Endodermal cell (in vitro differentiated cells): ENCODE results near the gene BNC1. TPM values are rescaled to one million over a fixed set of nuclear protein-coding genes. Genes with fewer than 3 reads are reported as not detected.
"Not testable (repeated sequence)": the region's sequence is repeated elsewhere in the genome, so short reads cannot be mapped to it uniquely, and the experiment has no call there.

Source experiments
- DNase-seq: peaks from one replicate; pipeline ENCODE4 v3.0.0-alpha.2; 2017
- H3K27ac ChIP-seq: 2 replicates; pipeline ENCODE4 v1.5.1; 2013; ENCODE audit warnings: mild to moderate bottlenecking, low read depth, low read length, moderate library complexity
- H3K27me3 ChIP-seq: 2 replicates; pipeline ENCODE4 v1.6.1; 2013; ENCODE audit warnings: mild to moderate bottlenecking, low read length, moderate library complexity; ENCODE audit not compliant: insufficient read depth, control insufficient read depth, poor library complexity, severe bottlenecking
- H3K36me3 ChIP-seq: 2 replicates; pipeline ENCODE4 v1.7.0; 2013; ENCODE audit warnings: mild to moderate bottlenecking, low read length, moderate library complexity; ENCODE audit not compliant: control insufficient read depth, insufficient read depth
- H3K4me1 ChIP-seq: one replicate; pipeline ENCODE4 v1.7.0; 2013; ENCODE audit warnings: low read length; ENCODE audit not compliant: control insufficient read depth, insufficient read depth
- H3K4me3 ChIP-seq: 2 replicates; pipeline ENCODE4 v1.5.1; 2013; ENCODE audit warnings: mild to moderate bottlenecking, low read length, moderate library complexity
- H3K9ac ChIP-seq: 2 replicates; pipeline ENCODE4 v1.6.1; 2013; ENCODE audit warnings: mild to moderate bottlenecking, low read length, moderate library complexity; ENCODE audit not compliant: poor library complexity, severe bottlenecking; ENCODE audit errors: extremely low read depth
- H3K9me3 ChIP-seq: 2 replicates; pipeline ENCODE4 v1.6.1; 2013; ENCODE audit warnings: mild to moderate bottlenecking, low read length, moderate library complexity; ENCODE audit not compliant: control insufficient read depth
- H3K27ac Mint-ChIP-seq: 2 replicates; pipeline ENCODE4 v1.8.0; 2020; ENCODE audit warnings: mixed read lengths
- H3K27me3 Mint-ChIP-seq: 2 replicates; pipeline ENCODE4 v1.8.0; 2021; ENCODE audit warnings: mild to moderate bottlenecking, mixed read lengths; ENCODE audit not compliant: insufficient read depth
- H3K36me3 Mint-ChIP-seq: 2 replicates; pipeline ENCODE4 v1.8.0; 2020; ENCODE audit warnings: low read depth, mixed read lengths
- H3K4me1 Mint-ChIP-seq: 2 replicates; pipeline ENCODE4 v1.8.0; 2020; ENCODE audit warnings: mixed read lengths
- H3K4me3 Mint-ChIP-seq: 2 replicates; pipeline ENCODE4 v1.8.0; 2020; ENCODE audit warnings: mild to moderate bottlenecking, moderate library complexity, mixed read lengths
- H3K9me3 Mint-ChIP-seq: 2 replicates; pipeline ENCODE4 v1.8.0; 2020; ENCODE audit warnings: mild to moderate bottlenecking, mixed read lengths
- CTCF ChIP-seq: fragments of 200-600 bp; sonication (generic); conservative IDR thresholded peaks from 2 replicates; pipeline ENCODE4 v1.5.0; 2021; ENCODE audit warnings: antibody characterized with exemption, mild to moderate bottlenecking
- WGBS, 2 experiments: methylation state at CpG; one replicate each; pipeline versions ENCODE4 v1.1.5 to v1.1.7; 2013; ENCODE audit warnings: missing lambda C conversion rate in 2 of 2, mixed read lengths in 1 of 2; ENCODE audit not compliant: insufficient coverage in 1 of 2, insufficient read length in 1 of 2; 5-methylcytosine and 5-hydroxymethylcytosine counted together
- total RNA-seq, 2 donors: library from RNA; stranded (reverse); fragmentation: NEBNext Ultra II Directional in 1 of 2; extraction: Animal tissue kit (Norgen Biotek cat#: 25700) in 1 of 2; gene quantifications; 2 replicates in 1 of 2; 3 replicates in 1 of 2; pipeline ENCODE4 v1.2.1, GENCODE V29; 2021

BNC1 gene
- total RNA-seq, 2 donors from 2014 or later = not detected

GRCh38 chr15:83270176-83270575 is 14.3 kb downstream of the BNC1 start:
- no peaks in the 10 kb centered on the region for H3K36me3 Mint-ChIP-seq
- Histone ChIP-seq H3K9me3 (no peaks in the 10 kb centered on the region), H3K4me1 (no peaks in the 10 kb centered on the region), H3K36me3 (no peaks in the 10 kb centered on the region), H3K27me3 (no peaks in the 10 kb centered on the region), H3K9ac (no peak overlapping the region), H3K4me3 (no peak overlapping the region), H3K27ac (no peak overlapping the region)
- no peaks in the 10 kb centered on the region for H3K4me1 Mint-ChIP-seq
- H3K4me3 Mint-ChIP-seq = no peak overlapping the region
- no peak overlapping the region for H3K27ac Mint-ChIP-seq
- TF ChIP-seq CTCF = no peak
- H3K9me3 Mint-ChIP-seq = no peaks in the 10 kb centered on the region
- H3K27me3 Mint-ChIP-seq = peaks cover 8% of the 10 kb centered on the region
- 80 to 94% methylated on average over 1 of the region's 1 CpG for WGBS, 2 experiments
- DNase-seq = no peak

- H3K27me3 Mint-ChIP-seq = peaks cover 8% of the 10 kb centered on the region
- H3K9me3 ChIP-seq = no peaks in the 10 kb centered on the region
- no peak overlapping the region for H3K4me3 Mint-ChIP-seq
- H3K4me1 ChIP-seq = no peaks in the 10 kb centered on the region
- no peaks in the 10 kb centered on the region for H3K9me3 Mint-ChIP-seq
- no peaks in the 10 kb centered on the region for H3K4me1 Mint-ChIP-seq
- no peak overlapping the region for H3K27ac ChIP-seq
- 85 to 100% methylated on average over 1 to 3 of the region's 4 CpGs for WGBS, 2 experiments
- H3K9ac ChIP-seq = no peak overlapping the region
- no peaks in the 10 kb centered on the region for H3K27me3 ChIP-seq
- no peak overlapping the region for H3K27ac Mint-ChIP-seq
- no peak overlapping the region for H3K4me3 ChIP-seq
- no peaks in the 10 kb centered on the region for H3K36me3 ChIP-seq
- DNase-seq = no peak
- no peaks in the 10 kb centered on the region for H3K36me3 Mint-ChIP-seq
- TF ChIP-seq CTCF = no peak
Observed at GRCh38 chr15:83268147-83268546, 16.3 kb downstream of the BNC1 start.

GRCh38 chr15:83262594-83263315 is 21.7 kb downstream of the BNC1 start:
- no peak for TF ChIP-seq CTCF
- H3K4me3 ChIP-seq = no peak overlapping the region
- H3K4me1 ChIP-seq = no peaks in the 10 kb centered on the region
- Mint-ChIP-seq H3K27ac (no peak overlapping the region), H3K4me1 (no peaks in the 10 kb centered on the region), H3K4me3 (no peak overlapping the region), H3K9me3 (no peaks in the 10 kb centered on the region), H3K36me3 (no peaks in the 10 kb centered on the region), H3K27me3 (peaks cover 2% of the 10 kb centered on the region)
- no peaks in the 10 kb centered on the region for H3K9me3 ChIP-seq
- no peak for DNase-seq
- WGBS, 2 experiments = 92 to 96% methylated on average over 7 of the region's 7 CpGs
- H3K27ac ChIP-seq = no peak overlapping the region
- no peaks in the 10 kb centered on the region for H3K36me3 ChIP-seq
- no peak overlapping the region for H3K9ac ChIP-seq
- no peaks in the 10 kb centered on the region for H3K27me3 ChIP-seq

GRCh38 chr15:83262181-83262580 is 22.3 kb downstream of the BNC1 start:
- H3K36me3 Mint-ChIP-seq, H3K36me3 ChIP-seq, H3K4me1 ChIP-seq, H3K27me3 ChIP-seq, H3K9me3 ChIP-seq, H3K4me3 Mint-ChIP-seq, H3K27ac ChIP-seq, H3K27ac Mint-ChIP-seq, H3K27me3 Mint-ChIP-seq, H3K9ac ChIP-seq, H3K4me1 Mint-ChIP-seq, DNase-seq, H3K9me3 Mint-ChIP-seq, H3K4me3 ChIP-seq: not testable (repeated sequence)
- 90 to 94% methylated on average over 2 to 6 of the region's 6 CpGs for WGBS, 2 experiments
